HG02938 (cell line): ENCODE measurements around the gene ZNF14.
"Not testable (repeated sequence)": the region's sequence is repeated elsewhere in the genome, so short reads cannot be mapped to it uniquely, and the experiment has no call there.

Experiments
- ATAC-seq: cut with Tn5 transposase; IDR thresholded peaks from one replicate; pipeline ENCODE4 v1.9.1; 2021; ENCODE audit warnings: mild to moderate bottlenecking, moderate library complexity; ENCODE audit not compliant: unreplicated experiment

Gene ZNF14

DNA sequence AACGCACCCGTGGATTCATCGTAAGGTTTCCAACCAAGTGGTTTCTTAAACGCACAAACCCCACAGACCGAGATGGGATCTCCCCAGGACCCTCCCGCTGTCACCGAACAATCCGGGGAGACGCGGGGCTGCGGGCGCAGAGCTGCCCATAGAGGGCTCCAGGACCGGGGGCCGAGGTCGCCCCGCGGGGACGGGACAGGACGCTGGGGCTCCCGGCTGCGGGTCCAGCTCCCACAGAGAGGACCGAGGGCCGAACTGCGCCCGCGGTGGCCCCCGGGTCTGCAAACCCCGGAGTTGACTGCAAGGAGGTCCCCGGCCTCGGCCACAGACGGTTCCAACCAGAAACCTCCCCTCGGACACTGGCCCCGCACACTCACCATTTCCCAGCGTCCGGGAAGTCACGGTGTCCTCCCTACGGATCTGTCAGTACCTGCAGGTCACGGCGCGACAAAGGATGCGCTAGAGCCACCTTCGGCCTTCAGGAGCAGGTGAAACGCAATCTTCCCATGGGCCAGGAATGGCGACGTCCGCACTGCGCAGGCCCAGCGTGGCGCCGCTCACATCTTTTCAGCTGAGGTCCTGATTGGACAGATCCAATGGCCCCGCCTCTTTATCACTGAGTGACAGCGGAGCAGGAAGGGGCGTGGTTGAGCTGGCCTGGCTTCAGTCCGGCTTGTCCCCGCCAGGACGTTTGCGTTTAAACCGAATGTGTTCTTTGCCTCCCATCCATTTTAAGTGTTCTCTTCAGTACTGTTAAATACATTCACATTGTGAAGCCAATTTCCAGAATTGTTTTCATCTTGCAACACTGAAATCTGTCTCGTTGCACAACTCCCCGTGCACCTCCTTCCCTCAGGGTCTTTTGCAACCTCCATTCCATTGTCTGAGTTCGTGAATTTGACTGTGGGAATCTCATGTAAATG is at the start of gene ZNF14:
TSS of gene ZNF14 (minus strand) at position 534 of the 923 bp plus-strand sequence. CDS start at position 380, 154 bp downstream.
- ATAC-seq, result peak; percentile 99

DNA sequence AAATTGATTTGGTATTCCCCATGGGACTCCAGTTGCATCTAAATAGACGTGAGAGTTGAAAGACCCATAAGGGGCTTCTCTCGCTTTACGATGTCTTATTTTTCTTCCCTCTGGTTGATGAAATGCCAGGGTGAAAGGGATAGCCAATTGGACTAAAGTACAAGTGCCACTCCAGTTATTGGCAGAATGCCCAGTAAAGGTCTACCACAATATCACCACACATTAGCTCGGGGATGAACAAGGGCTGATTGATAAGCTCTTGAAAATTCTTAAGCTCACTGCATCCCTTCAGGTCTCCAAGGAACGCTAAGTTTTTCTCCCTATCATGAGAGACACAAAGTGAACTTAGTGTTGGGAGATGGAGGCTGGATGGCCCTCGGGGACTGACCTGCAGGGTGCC is 48.9 kb upstream of the ZNF14 start:
- not testable (repeated sequence) for ATAC-seq

DNA sequence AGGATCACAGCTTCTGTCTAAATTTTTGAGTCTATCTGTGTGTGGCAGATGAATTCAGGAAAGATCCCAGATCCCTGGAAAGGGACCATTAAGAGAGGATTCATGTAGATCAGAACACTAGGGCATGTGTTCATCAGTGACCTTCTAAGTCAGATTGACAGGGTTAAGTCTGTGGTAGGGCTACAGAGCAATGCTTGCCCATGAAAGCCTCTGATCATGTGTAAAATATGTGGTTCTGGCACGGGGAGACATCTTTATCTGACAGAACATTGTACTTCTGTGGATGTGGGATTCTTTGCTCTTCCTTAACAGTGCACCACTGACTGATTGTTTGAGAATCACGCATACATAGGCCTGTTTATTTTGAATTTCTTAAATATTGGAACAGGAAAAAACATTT is 45.8 kb upstream of the ZNF14 start:
- no peak for ATAC-seq

DNA sequence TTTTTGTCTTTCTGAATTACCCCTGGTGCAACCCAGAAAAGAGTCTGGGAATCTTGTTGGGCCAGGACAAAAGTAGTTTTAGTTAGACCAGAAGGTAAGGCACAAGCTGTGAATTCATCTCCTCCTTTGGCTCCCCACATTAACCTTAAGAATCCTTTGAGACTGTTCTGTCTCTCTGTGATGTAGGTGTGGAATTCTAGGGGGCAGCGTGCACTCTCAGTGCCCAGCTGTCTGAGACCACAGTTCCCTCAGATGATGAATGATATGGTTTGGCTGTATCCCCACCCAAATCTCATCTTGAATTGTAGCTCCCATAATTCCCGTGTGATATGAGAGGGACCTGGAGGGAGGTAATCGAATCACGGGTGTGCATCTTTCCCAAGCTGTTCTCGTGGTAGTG is 44.8 kb upstream of the ZNF14 start:
- no peak for ATAC-seq

DNA sequence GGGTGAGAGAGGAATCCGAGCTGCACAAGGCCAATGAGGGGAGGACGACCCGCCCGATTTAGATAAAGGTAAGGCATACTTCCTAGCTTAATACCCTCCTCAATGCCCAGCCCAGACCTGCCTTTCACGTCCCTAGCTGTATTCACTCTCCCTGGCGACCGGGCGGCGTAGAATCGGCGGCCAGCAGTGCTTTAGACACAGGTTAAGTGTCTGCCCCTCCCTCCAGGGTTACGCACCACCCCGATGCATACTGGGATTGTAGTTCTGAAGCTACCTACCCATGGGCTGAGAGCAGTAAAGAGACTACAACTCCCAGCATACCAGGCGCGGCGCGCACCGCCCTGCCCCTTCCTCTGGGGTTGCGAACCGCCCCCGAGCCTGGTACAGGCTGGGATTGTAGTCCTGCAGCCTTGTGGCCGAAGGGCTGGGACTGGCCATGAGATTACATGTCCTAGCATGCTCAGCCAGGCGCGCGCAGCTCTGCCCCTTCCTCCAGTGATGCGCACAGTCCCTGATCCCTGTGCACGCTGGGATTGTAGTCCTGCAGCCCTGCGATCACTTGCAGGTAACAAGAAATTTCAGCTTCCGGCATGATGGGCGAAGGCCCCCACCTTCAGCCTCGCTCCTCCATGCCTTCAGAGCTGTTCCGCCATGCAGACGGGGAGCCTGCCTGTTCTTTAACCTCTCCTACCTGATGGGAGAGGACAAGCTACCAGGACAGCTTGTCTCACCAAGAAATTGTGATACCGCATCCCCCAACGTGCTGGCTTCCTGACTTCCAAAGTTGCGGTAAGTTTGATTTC is 43.5 kb upstream of the ZNF14 start:
- peak; percentile 97 for ATAC-seq

DNA sequence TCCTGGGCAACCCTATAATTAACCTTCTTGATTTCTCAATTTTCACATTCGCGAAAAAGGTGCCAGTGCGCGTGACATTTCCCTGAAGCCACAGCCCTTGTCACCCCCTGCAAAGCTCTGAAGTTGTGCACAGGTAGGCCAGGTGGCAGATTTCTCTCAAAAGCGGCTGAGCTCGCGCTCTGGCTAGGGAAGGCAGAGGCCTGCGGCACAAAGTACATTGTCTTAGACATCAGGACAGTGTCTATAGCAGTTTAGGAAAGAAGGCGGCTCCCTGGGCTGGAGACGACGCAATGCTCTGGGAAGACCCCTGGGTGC is 42.9 kb upstream of the ZNF14 start:
- ATAC-seq, result peak; percentile 16

DNA sequence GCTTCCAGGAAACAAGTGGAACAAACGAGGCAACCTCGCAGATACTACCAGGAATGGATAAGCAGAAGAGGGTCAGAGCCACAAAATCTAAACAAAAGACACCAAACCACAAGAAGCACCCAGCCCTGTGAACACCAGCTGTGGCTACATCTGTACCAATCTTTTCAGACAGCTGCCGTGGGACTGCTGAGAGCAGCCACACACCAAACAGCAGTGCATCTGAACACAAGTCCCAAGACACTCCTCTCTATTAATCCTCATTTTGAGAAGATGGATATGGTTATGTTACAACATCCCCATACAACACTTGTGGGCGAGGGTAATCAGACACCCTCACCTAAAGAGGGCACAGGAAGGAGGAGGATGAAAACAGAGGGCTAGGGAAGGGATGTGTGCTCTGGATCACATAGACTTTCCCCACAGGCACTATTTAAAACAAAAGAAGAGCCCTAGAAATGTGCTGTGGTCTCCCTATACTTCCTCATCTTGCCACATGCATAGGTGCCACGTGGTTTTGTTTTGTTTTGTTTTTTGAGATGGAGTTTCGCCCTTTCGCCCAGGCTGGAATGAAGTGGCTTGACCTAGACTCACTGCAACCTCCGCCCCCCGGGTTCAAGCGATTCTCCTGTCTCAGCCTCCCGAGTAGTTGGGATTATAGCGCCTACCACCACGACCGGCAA is 41.6 kb upstream of the ZNF14 start:
- ATAC-seq, result no peak

DNA sequence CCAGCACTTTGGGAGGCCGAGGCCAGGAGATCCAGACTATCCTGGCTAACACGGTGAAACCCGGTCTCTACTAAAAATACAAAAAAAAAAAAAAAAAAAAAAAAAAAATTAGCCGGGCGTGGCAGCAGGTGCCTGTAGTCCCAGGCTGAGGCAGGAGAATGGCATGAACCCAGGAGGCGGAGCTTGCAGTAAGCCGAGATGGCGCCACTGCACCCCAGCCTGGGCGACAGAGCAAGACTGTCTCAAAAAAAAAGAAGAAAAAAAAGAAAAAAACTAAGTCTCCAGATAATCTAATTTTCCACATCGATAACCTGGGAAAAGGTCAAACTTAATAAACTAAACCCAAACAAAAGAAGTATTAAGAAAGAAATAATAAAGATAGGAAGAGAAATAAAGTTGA is 39.1 kb upstream of the ZNF14 start:
- ATAC-seq, result not testable (repeated sequence)

DNA sequence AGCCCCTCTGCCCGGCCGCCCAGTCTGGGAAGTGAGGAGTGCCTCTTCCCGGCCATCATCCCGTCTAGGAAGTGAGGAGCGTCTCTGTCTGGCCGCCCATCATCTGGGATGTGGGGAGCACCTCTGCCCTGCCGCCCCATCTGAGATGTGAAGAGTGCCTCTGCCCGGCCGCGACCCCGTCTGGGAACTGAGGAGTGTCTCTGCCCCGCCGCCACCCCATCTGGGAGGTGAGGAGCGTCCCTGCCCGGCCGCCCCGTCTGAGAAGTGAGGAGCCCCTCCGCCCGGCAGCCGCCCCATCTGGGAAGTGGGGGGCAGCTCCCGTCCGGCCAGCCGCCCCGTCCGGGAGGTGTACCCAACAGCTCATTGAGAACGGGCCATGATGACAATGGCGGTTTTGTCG is 37.1 kb upstream of the ZNF14 start:
- ATAC-seq, result not testable (repeated sequence)

DNA sequence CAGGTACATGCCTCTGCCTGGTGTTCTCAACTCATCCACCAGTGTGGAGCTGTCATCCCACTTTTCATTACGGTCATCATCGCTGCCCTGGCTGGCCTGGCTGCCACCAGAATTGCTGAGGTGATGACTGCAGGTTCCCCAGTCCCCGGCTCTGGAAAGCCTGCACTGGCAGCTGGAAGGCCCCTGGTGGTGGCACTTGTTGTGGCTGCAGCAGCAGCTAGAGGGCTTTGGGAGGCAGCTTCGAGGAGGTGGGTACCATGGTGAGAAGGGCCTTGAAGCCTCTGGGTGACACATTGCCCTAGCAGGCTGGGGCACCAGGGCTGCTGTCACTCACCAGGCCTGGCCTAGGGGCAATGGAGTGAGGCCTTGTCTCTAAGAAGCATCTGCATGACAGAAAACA is 25.3 kb upstream of the ZNF14 start:
- no peak for ATAC-seq

DNA sequence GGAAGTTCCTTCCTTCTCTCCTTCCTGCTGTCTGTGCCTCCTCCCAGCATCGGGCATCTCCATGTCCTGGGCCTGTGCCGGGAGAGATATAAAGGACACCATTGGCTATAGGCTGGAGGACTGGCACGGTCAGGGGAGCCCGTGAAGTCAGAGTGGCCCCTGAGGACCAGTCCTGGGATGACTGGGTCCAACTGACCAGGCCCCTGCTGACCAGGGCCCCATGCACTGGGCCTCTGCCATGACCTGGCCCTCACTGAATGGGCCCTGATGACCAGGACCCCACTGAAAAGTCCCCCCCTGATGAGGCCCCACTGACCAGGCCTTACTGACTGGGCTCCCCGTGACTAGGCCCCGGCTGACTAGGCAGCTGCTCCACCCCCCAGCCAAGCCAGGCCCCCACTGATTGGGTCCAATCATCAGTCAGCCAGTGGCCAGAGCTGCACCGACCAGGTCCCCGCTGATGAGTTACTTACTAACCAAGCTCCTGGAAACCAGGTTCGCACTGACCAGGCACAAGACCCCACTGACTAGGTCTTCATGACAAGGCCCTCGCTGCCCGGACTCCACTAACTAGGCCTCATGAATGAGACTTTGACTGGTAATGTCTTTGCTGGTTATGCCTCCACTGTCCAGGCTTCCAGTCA is 20.0 kb upstream of the ZNF14 start:
- ATAC-seq, result no peak

DNA sequence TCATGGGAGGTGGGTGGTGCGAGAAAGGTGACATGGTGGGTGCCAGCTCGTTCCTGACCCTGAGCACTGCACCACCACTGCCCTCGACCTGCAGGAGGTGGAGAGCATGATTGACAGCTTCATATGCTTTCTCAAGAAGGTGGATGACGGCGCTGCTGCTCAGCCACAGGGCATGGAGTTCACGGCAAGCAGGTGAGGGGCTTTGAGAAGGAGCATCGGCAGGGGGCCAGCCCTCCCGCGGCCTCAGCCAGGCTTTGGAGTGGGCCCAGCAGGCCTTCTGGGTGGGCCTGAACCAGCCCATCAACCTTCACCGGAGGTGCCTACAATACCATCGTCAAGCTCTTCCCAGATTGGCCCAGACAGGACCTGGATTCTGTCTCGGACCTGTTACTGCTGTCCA is 18.9 kb upstream of the ZNF14 start:
- ATAC-seq, result no peak

DNA sequence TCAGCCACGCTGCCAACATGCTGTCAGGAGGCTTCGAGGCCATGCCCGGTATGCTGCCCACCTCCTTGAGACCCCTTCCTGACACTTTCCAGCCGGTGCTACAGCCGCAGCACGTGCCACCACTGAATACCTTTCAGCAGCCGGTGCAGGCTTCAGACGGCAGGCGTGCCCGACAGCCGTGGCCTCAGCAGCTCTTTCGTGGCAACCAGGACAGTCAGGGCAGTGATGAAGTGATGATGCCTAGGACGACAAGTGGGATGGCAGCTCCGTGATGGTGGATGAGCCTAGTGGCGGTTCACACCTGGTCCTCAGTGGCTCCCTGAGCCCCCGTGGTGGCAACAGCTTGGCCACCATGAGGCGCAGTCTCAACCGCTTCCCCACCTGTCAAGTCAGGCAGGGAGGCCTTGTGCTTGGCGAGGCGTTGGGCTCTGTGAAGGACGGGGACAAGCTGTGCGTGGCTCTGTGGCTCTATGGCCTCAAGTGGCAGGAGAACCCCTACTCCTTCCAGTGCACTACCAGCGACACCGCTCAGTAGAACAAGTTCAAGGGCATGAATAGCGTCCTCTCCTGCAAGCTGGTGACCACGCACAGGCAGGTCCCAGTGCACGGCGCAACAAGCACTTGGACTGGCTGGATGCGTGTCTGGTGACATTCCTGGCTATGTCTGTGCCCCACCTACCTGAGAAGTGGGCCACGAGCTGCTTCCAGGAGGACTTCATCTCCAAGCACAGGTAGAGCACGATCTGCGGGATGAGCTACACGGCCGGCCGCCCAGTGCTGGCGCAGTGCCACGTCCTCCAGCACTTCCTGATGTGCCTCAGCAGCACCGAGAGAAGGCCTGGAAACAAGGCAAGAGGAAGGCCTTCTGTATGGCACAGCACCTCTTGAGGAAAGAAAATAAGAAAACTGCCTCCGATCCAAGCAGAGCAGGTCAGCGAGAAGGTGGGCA is 18.2 kb upstream of the ZNF14 start:
- ATAC-seq, result no peak

DNA sequence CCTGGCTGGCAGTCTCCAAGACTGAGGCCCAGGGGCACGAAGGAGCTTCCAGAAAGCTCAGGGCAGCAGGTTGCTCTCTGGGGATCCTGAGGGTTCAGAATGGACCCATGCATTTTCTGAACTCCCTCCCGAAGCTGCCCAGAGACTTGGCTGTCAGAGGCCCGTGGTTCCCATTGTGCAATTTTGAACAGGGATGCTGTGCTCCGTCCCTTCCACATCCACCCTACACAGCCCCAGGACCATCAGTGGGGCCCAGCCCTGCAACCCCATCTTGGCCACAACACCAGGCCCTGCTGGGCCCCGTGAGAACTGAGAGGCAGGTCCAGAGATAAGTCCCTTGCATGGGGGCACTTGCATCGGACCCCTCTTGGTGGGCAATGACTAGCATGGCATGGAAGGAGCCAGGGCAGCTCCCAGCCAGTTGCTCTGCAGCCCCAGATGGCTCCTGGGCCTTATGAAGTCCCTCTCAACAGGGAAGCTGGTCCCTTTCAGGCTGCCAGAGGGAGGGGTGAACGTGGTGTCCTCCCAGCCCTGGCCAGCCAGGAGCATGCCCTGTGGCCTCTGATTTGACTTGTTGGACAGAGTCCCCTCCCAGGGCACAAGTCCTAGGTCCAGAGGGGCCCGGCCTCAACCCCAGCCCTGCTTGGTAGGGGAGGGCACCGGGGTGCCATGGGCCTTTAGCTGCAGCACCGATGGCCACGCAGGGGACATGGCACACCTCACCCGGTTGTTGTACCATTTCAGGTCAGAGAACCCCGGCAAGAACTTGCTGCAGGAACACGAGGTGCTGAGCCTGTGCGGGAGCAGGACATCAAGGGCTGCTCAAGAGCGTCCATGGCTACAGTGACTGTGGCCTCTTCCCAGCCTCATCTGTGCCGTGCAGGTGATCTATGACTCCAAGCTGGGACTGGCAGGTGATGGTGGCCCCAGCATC is 17.3 kb upstream of the ZNF14 start:
- no peak for ATAC-seq

DNA sequence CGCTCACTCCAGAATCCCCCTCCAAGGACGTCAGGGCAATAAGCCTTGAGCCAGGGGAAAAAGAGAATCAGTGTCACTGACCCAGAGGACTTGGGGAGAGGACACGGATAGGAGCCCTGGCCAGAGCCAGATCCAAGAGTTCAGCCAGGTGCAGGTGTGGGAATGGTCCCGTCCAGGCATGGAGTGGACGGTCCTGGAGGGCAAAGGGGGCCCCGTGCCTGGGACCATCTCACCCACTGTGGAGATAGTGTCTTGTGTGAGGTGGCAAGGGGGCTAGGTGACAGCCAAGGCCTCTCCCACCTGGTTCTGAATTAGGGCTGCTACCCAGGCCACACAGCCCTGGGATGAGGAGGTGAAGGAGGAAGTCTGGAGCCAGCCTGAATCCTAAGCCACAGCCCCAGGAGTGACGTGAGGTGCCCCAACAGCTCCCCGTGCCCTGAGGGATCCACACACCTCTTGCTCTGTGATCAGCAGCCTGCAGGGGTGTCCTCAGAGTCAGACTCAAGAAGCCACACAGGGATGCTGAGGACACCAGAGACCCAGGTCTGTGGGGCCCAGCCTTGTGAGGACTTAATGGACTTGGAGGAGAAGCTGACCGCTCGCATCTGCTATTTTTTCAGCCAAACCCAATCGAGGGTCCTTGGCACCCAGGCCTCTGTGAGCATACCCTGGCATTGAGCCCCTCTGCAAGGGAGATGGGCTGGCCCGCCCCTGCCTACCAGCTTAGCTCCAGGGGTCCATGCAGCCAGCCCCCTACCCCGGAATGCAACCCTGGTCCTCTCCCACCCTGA is 16.4 kb upstream of the ZNF14 start:
- no peak for ATAC-seq

DNA sequence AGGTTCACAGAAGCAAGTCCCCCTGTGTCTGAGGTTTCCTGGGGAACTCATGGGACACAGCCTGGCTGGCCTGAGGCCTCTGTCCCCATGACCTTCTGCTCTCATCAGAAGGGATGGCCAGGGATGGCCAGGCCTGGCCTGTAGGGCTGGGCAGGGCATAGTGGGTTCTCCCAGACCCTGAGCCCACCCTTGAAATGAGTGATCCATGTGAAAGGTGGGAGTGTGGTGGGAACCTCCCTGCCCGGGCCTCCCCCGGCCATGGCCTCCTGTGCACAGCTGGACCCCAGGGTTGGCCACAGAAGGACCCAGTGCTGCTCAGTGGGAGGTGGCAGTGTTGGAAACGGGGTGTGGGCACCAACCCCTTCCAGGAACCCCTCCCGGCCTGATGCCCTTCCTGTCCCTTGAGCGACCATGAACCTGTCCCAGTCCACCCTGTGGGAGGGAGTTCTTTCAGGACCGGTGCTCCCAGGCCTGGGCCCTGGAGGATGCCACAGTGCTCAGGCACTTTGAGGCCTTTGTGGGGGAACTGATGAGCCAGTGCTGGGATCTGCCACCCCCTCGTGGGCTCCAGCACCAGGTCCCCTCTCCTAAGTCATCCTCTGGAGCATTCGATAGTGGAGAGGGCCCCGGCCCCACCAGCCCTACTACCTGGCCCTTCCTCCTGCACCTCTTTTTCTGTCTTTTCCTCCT is 15.5 kb upstream of the ZNF14 start:
- no peak for ATAC-seq
